ENCODE results near the gene CDKN2D.
A peak's percentile ranks its signal among the peaks of the same experiment; 100 is the strongest.

CDKN2D gene

DNA sequence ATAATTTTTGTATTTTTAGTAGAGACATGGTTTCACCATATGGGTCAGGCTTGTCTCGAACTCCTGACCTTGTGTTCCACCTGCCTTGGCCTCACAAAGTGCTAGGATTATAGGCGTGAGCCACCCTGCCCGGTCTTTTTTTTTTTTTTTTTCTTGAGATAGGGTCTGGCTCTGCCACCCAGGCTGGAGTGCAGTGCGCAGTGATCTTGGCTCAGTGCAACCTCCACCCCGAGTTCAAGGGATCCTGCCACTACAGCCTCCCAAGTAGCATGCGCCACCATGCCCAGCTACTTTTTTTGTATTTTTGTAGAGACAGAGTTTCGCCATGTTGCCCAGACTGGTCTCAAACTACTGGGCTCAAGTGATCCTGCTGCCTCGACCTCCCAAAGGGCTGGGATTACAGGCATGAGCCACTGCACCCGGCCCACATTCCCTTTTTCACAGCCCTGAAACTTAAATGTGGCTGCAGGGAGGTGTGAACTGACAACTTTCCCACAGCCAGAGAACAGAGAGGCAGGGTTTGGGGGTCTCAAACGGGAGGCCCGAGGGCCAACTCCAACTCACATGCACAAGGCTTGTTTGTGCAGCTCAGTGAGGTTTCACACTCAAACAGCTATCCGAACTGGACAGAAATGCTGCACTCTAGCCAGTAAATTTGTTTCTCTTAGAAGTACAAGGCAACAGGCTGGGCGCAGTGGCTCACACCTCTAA lies 47.2 kb downstream of the CDKN2D start:
- DNase-seq: no peak

GRCh38 chr19:10520652-10521318 lies 48.0 kb downstream of the CDKN2D start:
- DNase-seq: no peak

DNA sequence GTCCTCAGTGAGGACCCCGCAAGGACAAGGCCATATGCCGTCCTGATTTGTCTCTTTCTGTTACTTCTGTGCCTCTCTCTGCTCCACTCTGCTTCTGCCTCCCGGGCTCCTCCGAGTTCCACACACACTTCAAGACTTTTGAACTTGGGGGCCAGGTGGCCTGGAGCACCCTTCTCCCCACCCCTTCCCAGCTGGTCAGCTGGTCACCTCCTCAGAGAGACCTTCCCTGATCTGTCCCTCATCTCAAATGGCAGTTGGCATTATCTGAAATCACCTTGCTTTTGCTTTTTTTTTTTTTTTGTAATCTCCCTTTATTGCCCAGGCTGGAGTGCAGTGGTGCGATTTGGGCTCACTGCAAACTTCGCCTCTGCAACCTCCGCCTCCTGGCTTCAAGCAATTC lies 49.4 kb downstream of the CDKN2D start:
- DNase-seq: no peak

DNA sequence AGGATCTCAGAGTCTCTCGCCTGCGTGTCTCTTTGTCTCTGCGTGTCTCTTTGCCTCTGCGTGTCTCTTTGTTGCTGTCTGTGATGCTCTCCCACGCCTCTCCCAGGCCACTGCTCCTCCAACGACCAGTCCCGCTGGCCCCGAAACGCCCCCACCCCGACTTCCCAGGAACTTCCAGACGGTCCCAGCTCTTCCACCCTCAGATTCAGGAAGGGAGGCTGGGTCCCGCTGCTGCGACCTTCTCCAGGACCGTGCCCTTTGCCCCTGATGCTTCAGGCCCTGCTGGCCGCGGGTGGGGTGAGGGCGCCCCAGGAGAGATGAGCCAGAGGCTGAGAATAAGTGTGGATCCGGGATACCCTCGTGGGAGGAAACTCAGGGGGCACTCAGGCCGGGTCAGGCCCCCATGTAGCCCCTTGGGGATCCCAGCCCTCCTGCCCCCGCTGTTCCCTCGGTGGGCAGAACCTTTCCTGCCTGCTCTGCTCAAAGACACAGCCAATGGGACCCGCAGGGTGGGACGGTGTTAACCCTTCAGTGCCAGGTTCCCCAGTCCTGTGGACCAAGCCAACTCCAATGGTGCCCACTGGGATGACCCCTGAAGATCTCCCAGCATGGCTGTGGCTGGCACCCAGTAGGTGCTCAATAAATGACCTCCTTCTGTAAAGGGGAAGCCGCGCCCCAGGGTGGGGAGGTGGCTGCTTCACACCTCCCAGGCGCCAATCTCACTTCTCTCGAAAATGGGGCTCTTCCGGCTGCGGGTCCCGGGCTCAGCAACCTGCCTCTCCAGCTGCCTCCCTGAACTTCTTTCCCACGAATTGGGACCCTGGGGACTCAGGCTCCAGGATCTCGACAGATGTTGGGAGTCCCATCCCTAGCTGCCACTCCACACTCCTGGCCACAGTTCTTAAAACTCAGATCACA lies 50.1 kb downstream of the CDKN2D start:
- DNase-seq: peak in 16 of 56 donors; percentile 11 to 58 (median 29)

DNA sequence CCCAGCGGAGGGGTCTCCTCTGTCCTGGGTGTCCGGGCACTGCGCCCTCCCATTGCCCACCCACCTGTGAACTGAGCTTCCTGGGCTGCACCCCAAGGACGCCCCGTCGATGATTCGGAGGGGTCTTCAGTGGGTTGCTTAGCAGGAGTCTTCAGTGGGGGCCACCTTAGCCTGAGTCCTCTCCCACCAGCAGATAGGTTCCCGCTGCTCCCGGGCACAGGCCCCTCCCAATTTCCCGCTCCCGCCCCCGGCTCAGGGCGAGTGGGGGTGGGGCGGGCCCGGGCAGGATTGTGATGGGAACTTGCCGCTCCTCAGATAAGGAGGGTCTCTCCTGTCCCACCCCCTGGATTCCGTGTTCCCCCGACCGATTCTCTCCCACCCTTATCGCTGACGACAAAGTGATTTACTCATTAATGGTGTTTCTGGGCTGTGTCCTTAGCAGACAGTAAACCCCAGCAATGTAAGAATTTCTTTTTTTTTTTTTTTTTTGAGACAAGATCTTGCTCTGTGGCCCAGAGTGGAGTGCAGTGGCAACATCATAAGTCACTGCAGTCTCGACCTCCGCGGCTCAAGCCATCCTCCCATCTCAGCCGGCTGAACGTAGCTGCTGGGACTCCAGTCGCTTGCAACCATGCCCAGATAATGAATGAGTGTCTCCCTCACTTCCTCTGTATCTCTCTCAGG lies 50.9 kb downstream of the CDKN2D start:
- DNase-seq: peak in 37 of 56 donors; percentile 30 to 86 (median 63)

DNA sequence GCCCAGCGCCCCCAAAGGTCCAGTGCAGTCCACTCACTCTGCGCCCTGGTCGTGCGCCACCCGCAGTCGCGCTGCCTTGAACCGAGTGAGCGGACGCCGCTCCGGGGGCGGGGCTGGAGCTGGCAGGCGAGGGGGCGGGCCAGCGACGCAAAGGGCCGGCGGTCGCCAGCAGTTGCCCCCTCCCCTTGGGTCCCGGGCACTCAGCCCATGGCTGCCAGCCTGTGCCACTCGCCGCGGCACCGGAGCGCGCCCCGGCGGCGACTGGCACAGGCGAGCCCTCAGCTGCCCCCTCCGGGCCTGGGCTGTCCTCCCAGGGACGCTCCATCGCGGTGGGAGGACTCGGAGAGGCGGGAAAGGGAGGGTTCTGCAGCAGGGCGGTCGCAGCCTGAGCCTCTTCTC lies 51.4 kb downstream of the CDKN2D start, which contains the start of gene S1PR5:
TSS of gene S1PR5 (minus strand) at position 87 of the 399 bp plus-strand sequence. CDS start 2,436 bp downstream, outside the sequence.
- peak in 55 of 56 donors; percentile 41 to 93 (median 77) for DNase-seq

- DNase-seq: peak in 7 of 56 donors; percentile 17 to 53 (median 36)
Measured at GRCh38 chr19:10516671-10517286, 52.0 kb downstream of the CDKN2D start.
